ENCODE measurements around the gene TXNDC11.

Gene TXNDC11

DNA sequence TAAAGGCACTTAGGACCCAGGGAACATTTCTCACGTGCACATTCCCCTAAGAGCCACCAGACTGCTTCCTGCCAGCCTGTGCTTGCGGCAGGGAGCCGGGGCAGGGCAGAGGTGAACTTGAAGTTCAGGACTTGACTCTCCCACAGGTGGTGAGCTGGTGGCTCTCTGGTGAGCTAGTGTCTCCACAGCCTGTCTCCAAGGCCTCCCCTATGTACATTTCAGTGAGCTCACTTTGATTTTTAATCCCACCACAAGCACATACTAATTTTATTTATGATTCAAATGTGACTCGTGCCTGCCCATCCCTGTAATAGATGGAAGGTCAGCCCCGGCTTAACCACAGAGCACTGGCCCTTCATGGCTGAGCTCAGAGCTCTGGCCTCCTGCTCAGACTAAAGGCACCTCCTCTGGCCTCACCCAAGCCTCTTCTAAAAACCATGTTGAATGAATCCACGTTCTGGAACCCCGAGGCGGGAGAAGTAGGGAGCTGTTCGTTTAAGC lies 65.2 kb downstream of the TXNDC11 start:
- Histone ChIP-seq H2AFZ (ENCODE audit: low read depth) (no peak overlapping the region), H3K27ac (no peak overlapping the region)

GRCh38 chr16:11676799-11677198 lies 65.9 kb downstream of the TXNDC11 start:
- Histone ChIP-seq H3K4me1 (ENCODE audit: low read depth, poor library complexity, severe bottlenecking) (peaks cover 47% of the 10 kb centered on the region), H3K36me3 (ENCODE audit: insufficient read depth) (peaks cover 17% of the 10 kb centered on the region; the same call in 1 of the 2 replicates), H4K20me1 (ENCODE audit: insufficient read depth) (0 out of 2 replicates have a peak, but pooled peaks cover 5% of the 10 kb centered on the region)

More for the DNA sequence above, 65.2 kb downstream of the TXNDC11 start:
- Histone ChIP-seq H3K4me2 (no peak overlapping the region), H3K4me1 (ENCODE audit: low read depth, poor library complexity, severe bottlenecking) (peaks cover 53% of the 10 kb centered on the region), H3K9ac (no peak overlapping the region), H3K4me3 (IDR thresholded peaks at IDR 0.05; ENCODE audit: insufficient read depth, low read depth, low read length) (no peak overlapping the region), H3K79me2 (ENCODE audit: insufficient read depth, low read depth) (peaks cover 15% of the 10 kb centered on the region; the same call in 1 of the 2 replicates), H4K20me1 (ENCODE audit: insufficient read depth) (0 out of 2 replicates have a peak, but pooled peaks cover 5% of the 10 kb centered on the region), H3K36me3 (ENCODE audit: insufficient read depth) (peaks cover 20% of the 10 kb centered on the region; the same call in 1 of the 2 replicates), H3K27me3 (ENCODE audit: insufficient read depth, low read depth) (no peaks in the 10 kb centered on the region)
- TF ChIP-seq, protein P1, sequence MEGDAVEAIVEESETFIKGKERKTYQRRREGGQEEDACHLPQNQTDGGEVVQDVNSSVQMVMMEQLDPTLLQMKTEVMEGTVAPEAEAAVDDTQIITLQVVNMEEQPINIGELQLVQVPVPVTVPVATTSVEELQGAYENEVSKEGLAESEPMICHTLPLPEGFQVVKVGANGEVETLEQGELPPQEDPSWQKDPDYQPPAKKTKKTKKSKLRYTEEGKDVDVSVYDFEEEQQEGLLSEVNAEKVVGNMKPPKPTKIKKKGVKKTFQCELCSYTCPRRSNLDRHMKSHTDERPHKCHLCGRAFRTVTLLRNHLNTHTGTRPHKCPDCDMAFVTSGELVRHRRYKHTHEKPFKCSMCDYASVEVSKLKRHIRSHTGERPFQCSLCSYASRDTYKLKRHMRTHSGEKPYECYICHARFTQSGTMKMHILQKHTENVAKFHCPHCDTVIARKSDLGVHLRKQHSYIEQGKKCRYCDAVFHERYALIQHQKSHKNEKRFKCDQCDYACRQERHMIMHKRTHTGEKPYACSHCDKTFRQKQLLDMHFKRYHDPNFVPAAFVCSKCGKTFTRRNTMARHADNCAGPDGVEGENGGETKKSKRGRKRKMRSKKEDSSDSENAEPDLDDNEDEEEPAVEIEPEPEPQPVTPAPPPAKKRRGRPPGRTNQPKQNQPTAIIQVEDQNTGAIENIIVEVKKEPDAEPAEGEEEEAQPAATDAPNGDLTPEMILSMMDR (conservative IDR thresholded peaks at IDR 0.05; ENCODE audit: low read depth, low read length) = no peak

DNA sequence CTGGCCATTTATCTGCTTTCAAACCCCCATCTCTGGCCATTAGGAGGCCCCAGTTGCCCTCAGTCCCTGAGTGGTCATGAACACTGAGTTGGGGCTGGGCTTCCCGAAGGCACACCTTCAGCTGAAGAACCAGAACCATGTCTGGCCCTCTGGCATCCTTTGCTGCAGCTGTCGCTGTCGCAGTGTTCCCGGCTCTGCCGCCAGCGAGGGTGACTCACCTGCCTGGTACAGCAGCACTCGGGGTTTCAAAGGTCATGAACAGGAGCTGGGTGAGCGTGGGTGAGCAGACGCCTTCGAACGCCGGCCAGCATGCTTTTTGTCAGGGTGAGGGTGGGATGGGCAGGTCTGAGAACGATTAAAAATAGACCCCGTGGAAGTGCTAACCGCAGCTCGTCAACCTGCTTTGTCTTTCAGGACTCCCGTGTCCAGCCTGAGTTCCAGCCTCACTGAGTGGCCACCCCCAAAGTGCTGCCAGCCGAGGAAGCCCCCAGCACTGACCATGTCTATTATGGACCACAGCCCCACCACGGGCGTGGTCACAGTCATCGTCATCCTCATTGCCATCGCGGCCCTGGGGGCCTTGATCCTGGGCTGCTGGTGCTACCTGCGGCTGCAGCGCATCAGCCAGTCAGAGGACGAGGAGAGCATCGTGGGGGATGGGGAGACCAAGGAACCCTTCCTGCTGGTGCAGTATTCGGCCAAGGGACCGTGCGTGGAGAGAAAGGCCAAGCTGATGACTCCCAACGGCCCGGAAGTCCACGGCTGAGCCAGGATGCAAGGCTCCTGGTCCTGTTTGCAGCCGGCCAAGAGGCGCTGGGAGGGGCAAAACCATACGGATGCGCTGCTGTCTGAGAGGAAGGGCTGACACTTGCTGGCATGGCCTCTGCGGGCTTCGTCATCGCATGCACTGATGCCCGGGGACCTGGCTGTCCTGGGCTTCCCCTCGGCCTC lies 66.8 kb downstream of the TXNDC11 start:
- Histone ChIP-seq H3K79me2 (ENCODE audit: insufficient read depth, low read depth) (peaks cover 4% of the 10 kb centered on the region; the same call in 1 of the 2 replicates), H3K4me2 (no peak overlapping the region), H3K27ac (no peak overlapping the region), H3K4me1 (ENCODE audit: low read depth, poor library complexity, severe bottlenecking) (peaks cover 38% of the 10 kb centered on the region), H3K4me3 (IDR thresholded peaks at IDR 0.05; ENCODE audit: insufficient read depth, low read depth, low read length) (no peak overlapping the region), H3K36me3 (ENCODE audit: insufficient read depth) (peaks cover 17% of the 10 kb centered on the region; the same call in 1 of the 2 replicates), H3K9ac (no peak overlapping the region), H4K20me1 (ENCODE audit: insufficient read depth) (0 out of 2 replicates have a peak, but pooled peaks cover 5% of the 10 kb centered on the region), H2AFZ (ENCODE audit: low read depth) (no peak overlapping the region), H3K27me3 (ENCODE audit: insufficient read depth, low read depth) (no peaks in the 10 kb centered on the region)
- TF ChIP-seq, protein P1 (conservative IDR thresholded peaks at IDR 0.05; ENCODE audit: low read depth, low read length) = no peak

More at GRCh38 chr16:11676799-11677198, 65.9 kb downstream of the TXNDC11 start:
- TF ChIP-seq, protein P1 (conservative IDR thresholded peaks at IDR 0.05; ENCODE audit: low read depth, low read length) = no peak
- no peak overlapping the region for H3K27ac ChIP-seq
- H3K9ac ChIP-seq = no peak overlapping the region
- H3K4me2 ChIP-seq = no peak overlapping the region
- no peaks in the 10 kb centered on the region for H3K27me3 ChIP-seq (ENCODE audit: insufficient read depth, low read depth)
- H3K4me3 ChIP-seq (IDR thresholded peaks at IDR 0.05; ENCODE audit: insufficient read depth, low read depth, low read length) = no peak overlapping the region
- no peak overlapping the region for H2AFZ ChIP-seq (ENCODE audit: low read depth)
- peaks cover 9% of the 10 kb centered on the region; the same call in 1 of the 2 replicates for H3K79me2 ChIP-seq (ENCODE audit: insufficient read depth, low read depth)

- Histone ChIP-seq H4K20me1 (ENCODE audit: insufficient read depth) (0 out of 2 replicates have a peak, but pooled peaks cover 5% of the 10 kb centered on the region), H2AFZ (ENCODE audit: low read depth) (no peak overlapping the region), H3K27ac (no peak overlapping the region), H3K9ac (no peak overlapping the region), H3K36me3 (ENCODE audit: insufficient read depth) (peaks cover 12% of the 10 kb centered on the region; the same call in 1 of the 2 replicates), H3K4me1 (ENCODE audit: low read depth, poor library complexity, severe bottlenecking) (peaks cover 35% of the 10 kb centered on the region), H3K4me3 (IDR thresholded peaks at IDR 0.05; ENCODE audit: insufficient read depth, low read depth, low read length) (no peak overlapping the region), H3K79me2 (ENCODE audit: insufficient read depth, low read depth) (no peaks in the 10 kb centered on the region), H3K27me3 (ENCODE audit: insufficient read depth, low read depth) (no peaks in the 10 kb centered on the region), H3K4me2 (no peak overlapping the region)
- TF ChIP-seq, protein P1 (conservative IDR thresholded peaks at IDR 0.05; ENCODE audit: low read depth, low read length) = no peak
Measured at GRCh38 chr16:11674818-11675560, 67.7 kb downstream of the TXNDC11 start.
